ENCODE data around the gene LPCAT3.
A peak's percentile ranks its signal among the peaks of the same experiment; 100 is the strongest.
"Not testable (repeated sequence)": the region's sequence is repeated elsewhere in the genome, so short reads cannot be mapped to it uniquely, and the experiment has no call there.

LPCAT3 gene

DNA sequence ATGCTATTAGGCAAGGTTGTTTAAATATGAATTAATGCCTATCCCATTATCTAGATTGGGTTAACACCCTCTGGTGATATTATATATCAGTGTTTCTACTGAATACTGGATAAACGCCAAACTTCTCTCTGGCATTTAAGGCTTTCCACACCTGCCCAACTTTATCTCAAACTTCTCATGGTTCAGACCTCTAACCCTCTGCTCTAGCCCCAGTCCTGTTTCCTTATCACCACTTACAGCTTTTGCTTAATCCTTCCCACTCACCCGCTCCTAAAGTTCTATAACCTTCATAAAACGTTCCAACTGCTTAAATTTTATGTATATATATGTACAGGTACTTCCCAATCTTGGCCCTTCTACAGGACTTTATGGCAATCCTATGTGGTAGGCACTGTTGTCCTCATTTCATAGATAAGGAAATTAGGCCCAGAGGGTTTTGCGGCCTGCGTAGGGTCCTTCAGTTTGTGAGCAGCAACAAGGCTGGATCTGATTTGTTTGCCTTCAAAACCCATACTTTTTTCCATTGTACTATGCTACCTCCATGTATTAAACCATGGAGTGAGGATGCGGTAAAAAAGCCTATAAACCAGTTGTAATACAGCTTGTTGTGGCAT lies 1.2 kb downstream of the LPCAT3 start:
- H3K4me1 Mint-ChIP-seq (ENCODE audit: low read depth): peaks cover 38% of the 10 kb centered on the region
- H3K36me3 Mint-ChIP-seq (ENCODE audit: low read depth): peaks cover 18% of the 10 kb centered on the region
- H3K4me3 Mint-ChIP-seq: peak overlapping the region; percentile 99
- no peaks in the 10 kb centered on the region for H3K27me3 Mint-ChIP-seq
- no peaks in the 10 kb centered on the region for H3K9me3 Mint-ChIP-seq
- H3K27ac Mint-ChIP-seq: peak overlapping the region; percentile 96

DNA sequence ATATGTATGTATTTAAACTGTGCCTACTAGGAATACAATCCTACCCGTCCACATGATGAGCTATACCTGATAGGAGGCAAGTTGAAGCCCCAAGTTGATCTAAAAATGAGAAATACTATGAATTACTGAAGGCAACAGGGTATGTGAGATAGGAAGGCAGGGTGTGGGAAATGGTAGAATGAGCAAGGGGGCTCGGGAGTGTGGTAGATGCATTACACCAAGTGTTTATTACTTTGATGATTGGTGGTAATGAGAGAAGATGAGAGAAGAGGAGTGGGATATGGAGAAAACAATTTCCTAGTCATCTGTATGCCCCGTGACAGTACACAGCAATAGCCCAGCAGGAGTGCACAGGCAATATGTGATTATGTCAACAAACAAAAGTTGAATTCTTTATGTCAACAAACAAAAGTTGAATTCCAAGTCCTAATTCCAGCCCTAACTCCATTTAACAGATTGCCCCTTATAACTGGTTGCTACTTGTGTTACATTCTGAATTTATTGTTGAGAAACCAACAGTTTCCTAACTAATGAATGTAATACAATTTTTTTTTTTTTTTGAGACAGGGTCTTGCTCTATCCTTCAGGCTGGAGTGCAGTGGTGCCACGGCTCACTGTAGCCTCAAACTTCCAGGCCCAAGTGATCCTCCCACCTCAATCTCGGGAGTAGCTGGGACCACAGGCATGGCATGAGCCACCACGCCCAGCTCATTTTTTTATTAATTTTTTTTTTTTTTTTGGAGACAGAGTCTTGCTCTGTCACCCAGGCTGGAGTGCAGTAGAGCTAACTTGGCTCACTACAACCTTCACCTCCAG lies 2.5 kb downstream of the LPCAT3 start:
- no peak overlapping the region for H3K4me3 Mint-ChIP-seq
- peaks cover 38% of the 10 kb centered on the region for H3K4me1 Mint-ChIP-seq (ENCODE audit: low read depth)
- no peaks in the 10 kb centered on the region for H3K9me3 Mint-ChIP-seq
- H3K27me3 Mint-ChIP-seq: no peaks in the 10 kb centered on the region
- no peak overlapping the region for H3K27ac Mint-ChIP-seq
- peaks cover 21% of the 10 kb centered on the region for H3K36me3 Mint-ChIP-seq (ENCODE audit: low read depth)

DNA sequence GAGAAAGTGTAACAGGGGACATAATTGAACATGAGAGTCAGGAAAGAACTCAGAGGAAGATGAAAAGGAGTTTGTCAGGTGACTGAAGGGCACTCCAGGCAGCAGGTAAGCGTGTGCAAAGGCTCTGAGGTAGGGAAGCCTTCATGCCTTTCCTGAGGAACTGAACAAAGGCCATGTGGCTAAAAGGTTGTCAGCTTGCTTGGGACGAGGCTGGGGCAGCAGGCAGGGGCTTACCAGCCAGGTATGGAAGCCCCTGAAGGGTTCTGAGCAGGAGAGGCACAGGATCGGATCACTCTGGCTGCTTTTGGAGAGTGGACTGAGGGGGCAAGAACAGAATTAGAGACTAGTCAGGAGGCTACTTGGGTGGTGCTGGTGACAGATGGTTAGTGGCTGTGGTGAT lies 5.2 kb downstream of the LPCAT3 start:
- Mint-ChIP-seq H3K27me3 (no peaks in the 10 kb centered on the region), H3K4me3 (no peak overlapping the region), H3K27ac (no peak overlapping the region), H3K36me3 (ENCODE audit: low read depth) (peaks cover 36% of the 10 kb centered on the region), H3K9me3 (no peaks in the 10 kb centered on the region), H3K4me1 (ENCODE audit: low read depth) (peaks cover 27% of the 10 kb centered on the region)

DNA sequence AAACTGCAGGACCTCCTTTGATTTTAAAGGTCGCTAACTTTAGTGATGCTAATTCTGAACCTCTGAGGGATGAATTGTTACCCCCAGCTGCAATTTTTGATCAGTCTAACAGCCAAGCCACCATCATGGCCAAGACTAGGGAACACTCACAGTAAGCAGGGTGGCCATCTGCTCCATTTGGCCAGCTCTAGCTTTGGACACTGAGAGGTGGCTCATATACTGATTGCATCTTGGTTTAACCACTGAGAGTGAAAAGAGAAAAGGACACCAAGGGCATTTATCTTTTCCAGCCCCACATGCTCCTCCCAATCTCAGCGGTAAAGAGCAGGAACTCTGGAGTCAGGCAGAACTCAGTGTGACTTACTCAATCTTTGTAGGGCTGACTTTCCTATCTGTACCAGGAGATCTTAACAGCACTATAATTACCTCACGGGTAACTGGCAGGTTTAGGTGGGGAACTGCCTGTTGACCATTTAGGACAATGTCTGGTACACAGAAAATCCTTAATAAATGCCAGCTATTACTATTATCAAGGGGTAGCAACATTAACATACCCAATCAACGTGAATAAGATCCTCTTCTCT lies 6.2 kb downstream of the LPCAT3 start:
- H3K36me3 Mint-ChIP-seq (ENCODE audit: low read depth): peaks cover 36% of the 10 kb centered on the region
- H3K4me3 Mint-ChIP-seq: no peak overlapping the region
- no peak overlapping the region for H3K27ac Mint-ChIP-seq

DNA sequence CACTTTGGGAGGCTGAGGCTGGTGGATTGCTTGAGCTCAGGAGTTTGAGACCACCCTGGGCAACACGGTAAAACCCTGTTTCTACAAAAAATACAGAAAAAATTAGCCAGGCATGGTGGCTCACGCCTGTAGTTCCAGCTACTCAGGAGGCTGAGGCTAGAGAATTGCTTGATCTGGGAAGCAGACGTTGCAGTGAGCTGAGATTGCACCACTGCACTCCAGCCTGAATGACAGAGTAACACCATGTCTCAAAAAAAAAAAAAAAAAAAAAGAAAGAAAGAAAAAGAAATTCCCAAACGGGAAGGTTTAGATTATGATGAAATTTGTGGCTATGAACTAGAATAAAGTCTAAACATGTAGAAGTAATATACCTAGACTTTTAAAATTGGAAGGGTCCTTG lies 6.9 kb downstream of the LPCAT3 start:
- not testable (repeated sequence) for H3K27ac Mint-ChIP-seq, H3K27me3 Mint-ChIP-seq, H3K4me3 Mint-ChIP-seq, H3K9me3 Mint-ChIP-seq
- Mint-ChIP-seq H3K4me1 (ENCODE audit: low read depth) (peaks cover 12% of the 10 kb centered on the region), H3K36me3 (ENCODE audit: low read depth) (peaks cover 38% of the 10 kb centered on the region)

More for the DNA sequence above, 6.2 kb downstream of the LPCAT3 start:
- H3K4me1 Mint-ChIP-seq (ENCODE audit: low read depth): peaks cover 19% of the 10 kb centered on the region
- H3K27me3 Mint-ChIP-seq: no peaks in the 10 kb centered on the region
- no peaks in the 10 kb centered on the region for H3K9me3 Mint-ChIP-seq

DNA sequence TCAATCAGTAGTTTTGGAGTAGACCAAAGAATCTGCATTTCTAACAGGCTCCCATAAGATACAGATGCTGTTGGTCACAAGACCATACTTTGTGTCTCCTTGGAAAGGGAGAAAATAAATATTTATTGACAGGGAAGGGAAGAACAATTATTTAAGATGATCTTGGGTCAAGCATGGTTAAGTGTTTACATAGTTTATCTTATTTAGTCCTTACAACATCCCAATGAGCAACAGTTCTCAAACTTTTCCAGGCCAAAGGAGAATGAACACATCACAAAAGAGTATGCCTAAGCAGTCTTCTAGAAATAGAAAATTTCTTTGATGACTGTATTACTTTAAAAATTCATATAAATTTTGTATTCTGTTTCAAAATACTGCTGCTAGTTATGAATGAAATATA lies 8.8 kb downstream of the LPCAT3 start:
- H3K4me3 Mint-ChIP-seq: no peak overlapping the region

DNA sequence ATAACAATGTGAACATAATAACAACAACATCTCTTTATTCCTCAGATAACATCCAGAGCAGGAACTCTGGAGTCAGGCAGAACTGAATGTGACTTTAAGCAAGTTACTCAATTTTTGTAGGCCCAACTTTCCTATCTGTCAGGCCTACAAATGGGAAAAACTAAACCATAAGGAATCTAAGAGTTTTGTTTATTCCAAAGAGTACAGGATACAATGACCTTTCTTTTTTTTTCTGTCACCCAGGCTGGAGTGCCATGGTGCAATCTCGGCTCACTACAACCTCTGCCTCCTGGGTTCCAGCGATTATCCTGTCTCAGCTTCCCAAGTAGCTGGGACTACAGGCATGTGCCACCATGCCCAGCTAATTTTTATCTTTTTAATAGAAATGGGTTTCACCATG lies 9.4 kb downstream of the LPCAT3 start:
- Mint-ChIP-seq H3K4me3 (no peak overlapping the region), H3K4me1 (ENCODE audit: low read depth) (peaks cover 21% of the 10 kb centered on the region), H3K27me3 (no peaks in the 10 kb centered on the region), H3K9me3 (no peaks in the 10 kb centered on the region), H3K27ac (no peak overlapping the region), H3K36me3 (ENCODE audit: low read depth) (peaks cover 54% of the 10 kb centered on the region)

More for the DNA sequence above, 8.8 kb downstream of the LPCAT3 start:
- Mint-ChIP-seq H3K36me3 (ENCODE audit: low read depth) (peaks cover 51% of the 10 kb centered on the region), H3K27me3 (no peaks in the 10 kb centered on the region), H3K4me1 (ENCODE audit: low read depth) (peaks cover 18% of the 10 kb centered on the region), H3K9me3 (no peaks in the 10 kb centered on the region), H3K27ac (no peak overlapping the region)

DNA sequence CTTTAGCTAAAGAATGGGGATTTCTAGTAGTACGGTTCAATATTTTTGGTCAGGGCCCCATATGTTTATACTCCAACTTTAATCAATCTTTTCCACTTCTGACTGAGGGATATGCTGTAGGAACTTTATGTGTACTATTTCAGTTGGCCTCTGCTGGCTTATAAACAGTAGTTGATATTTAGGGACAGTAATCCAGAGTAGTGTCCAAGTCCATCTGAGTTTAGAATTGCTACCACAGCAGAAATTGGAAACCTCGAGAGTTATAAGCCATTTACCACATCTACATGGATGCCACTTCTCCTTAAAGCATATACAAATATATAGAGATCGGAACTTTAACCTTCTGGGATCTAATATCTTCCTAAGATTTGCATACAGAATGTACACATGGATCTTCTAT lies 11.6 kb downstream of the LPCAT3 start:
- Mint-ChIP-seq H3K4me3 (no peak overlapping the region), H3K27ac (no peak overlapping the region), H3K4me1 (ENCODE audit: low read depth) (peaks cover 18% of the 10 kb centered on the region), H3K9me3 (no peaks in the 10 kb centered on the region), H3K27me3 (no peaks in the 10 kb centered on the region), H3K36me3 (ENCODE audit: low read depth) (peaks cover 41% of the 10 kb centered on the region)

DNA sequence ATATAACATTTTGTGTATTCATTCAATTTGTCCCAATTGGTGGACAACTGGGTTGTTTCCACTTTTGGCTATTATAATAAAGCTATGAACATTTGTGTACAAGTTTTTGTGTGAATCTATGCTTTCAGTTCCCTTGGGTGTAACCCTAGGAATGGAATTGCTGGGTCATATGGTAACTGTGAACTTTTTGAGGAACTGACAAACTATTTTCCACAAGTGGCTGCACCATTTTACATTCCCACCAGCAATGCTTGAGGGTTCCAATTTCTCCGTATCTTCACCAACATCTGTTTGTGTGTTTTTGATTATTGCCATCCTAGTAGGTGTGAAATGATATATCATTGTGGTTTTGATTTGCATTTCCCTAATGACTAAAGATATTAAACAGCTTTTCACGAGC lies 13.0 kb downstream of the LPCAT3 start:
- Mint-ChIP-seq H3K27ac (no peak overlapping the region), H3K4me3 (no peak overlapping the region), H3K27me3 (no peaks in the 10 kb centered on the region), H3K9me3 (no peaks in the 10 kb centered on the region), H3K4me1 (ENCODE audit: low read depth) (peaks cover 18% of the 10 kb centered on the region), H3K36me3 (ENCODE audit: low read depth) (peaks cover 41% of the 10 kb centered on the region)

DNA sequence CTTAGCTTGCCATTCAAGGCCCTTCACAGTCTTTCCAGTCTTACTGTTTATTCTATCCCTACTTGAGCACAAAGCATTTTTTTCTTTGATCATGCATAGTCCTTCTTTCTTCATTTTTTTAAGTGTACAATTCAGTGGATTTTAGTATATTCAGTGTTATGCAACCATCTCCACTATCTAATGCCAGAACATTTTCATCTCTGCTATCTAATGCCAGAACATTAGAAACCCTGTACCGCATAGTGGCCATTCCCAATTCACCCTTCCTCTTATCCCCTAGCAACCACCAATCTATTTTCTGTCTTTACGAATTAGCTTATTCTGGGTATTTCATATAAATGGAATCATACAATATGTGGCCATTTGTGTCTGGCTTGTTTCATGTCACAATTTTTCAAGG lies 13.4 kb downstream of the LPCAT3 start:
- H3K27ac Mint-ChIP-seq: no peak overlapping the region
- no peaks in the 10 kb centered on the region for H3K27me3 Mint-ChIP-seq
- H3K36me3 Mint-ChIP-seq (ENCODE audit: low read depth): peaks cover 36% of the 10 kb centered on the region
- H3K9me3 Mint-ChIP-seq: no peaks in the 10 kb centered on the region
- H3K4me1 Mint-ChIP-seq (ENCODE audit: low read depth): peaks cover 18% of the 10 kb centered on the region
- H3K4me3 Mint-ChIP-seq: no peak overlapping the region

DNA sequence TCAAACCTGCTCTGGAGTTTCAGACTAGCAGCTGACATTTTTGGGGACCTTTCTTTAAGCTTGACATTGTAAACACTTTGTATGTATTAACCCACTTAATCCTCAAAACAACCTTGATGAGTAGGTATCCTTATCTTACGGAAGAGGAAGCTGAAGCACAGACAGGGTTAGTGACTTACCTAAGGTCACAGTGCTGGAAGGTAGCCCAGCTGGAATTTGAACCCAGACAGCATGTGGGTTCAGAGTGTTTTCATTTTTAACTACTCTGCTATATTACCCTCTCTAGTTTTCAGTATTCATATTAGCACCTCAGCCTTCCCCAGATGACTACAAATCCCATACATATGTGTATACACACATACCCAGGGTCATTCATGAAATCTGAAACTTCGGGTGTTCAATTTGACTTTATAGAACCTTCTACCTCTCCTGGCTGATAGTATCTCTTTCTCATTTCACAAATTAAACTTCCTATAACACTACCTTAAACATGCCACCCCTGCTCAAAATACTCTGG lies 13.9 kb downstream of the LPCAT3 start:
- Mint-ChIP-seq H3K36me3 (ENCODE audit: low read depth) (peaks cover 33% of the 10 kb centered on the region), H3K27me3 (no peaks in the 10 kb centered on the region), H3K9me3 (no peaks in the 10 kb centered on the region), H3K4me3 (no peak overlapping the region), H3K4me1 (ENCODE audit: low read depth) (peaks cover 18% of the 10 kb centered on the region), H3K27ac (no peak overlapping the region)

DNA sequence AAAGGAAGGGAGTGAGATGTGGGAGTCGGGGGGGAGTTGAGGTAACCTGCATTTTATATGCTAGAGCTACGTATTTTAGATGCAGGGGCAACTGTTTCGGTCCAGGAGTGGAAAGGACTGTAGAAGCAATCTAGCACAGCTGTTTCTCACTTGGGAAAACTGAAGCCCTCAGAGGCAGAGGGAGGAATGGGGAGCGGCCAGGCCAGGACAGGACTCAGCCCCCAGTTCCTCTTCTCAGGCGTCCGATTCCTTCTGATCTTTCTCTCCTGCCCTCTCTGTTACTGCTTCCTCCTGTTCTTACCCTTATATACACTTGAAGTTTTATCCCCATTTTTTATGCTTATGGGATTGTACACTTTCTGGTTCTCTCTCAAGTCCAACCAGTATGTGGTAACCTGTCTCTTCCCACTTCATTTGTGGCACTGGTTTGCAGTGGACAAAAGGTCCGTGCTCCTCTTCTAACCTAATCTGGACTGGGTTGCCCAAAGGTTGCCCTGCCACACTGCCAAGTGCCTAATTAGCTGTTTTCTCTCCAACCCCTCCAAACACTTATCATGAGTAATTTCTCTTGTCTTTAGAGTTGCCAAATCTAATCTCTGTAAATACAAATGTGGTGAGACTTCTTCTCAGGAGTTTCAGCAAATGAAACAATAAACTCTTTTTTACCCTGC lies 16.2 kb downstream of the LPCAT3 start:
- Mint-ChIP-seq H3K4me3 (no peak overlapping the region), H3K4me1 (ENCODE audit: low read depth) (peaks cover 18% of the 10 kb centered on the region), H3K27ac (no peak overlapping the region), H3K9me3 (no peaks in the 10 kb centered on the region), H3K27me3 (no peaks in the 10 kb centered on the region), H3K36me3 (ENCODE audit: low read depth) (peaks cover 43% of the 10 kb centered on the region)

DNA sequence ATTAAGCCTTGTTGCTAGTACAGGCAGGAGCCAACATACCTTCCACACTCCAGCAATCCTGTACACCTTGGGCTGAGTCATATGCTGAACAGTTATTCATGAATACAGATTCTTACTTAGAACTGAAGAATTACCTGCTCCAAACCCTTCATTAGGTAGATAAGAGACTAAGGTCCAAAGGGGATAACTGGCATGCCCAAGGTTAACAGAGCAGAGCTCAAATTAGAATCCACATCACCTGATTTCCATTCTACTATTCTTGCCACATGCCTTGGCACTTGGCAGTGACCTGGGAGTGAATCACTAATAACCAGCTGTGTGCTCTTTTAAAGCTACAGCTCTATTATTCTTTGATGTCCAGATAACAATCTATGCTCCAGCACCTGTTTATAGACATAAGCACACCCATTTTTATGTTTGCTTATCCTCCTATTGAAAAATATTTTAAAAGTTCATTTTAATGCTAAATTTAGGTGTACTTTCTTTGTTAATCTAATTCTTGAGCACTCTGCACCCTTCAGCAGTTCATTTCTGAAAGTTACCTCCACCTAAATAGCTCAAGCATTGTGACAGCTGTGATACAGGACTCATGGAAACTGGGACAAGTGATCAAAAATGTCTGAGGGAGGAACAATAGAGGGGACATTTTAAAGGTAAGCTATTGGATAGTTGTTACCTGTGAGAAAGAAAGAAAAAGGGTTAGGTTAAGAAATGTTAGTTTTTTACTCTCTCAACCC lies 19.4 kb downstream of the LPCAT3 start:
- Mint-ChIP-seq H3K4me3 (no peak overlapping the region), H3K4me1 (ENCODE audit: low read depth) (no peaks in the 10 kb centered on the region), H3K36me3 (ENCODE audit: low read depth) (peaks cover 38% of the 10 kb centered on the region), H3K27ac (no peak overlapping the region), H3K27me3 (no peaks in the 10 kb centered on the region), H3K9me3 (no peaks in the 10 kb centered on the region)

DNA sequence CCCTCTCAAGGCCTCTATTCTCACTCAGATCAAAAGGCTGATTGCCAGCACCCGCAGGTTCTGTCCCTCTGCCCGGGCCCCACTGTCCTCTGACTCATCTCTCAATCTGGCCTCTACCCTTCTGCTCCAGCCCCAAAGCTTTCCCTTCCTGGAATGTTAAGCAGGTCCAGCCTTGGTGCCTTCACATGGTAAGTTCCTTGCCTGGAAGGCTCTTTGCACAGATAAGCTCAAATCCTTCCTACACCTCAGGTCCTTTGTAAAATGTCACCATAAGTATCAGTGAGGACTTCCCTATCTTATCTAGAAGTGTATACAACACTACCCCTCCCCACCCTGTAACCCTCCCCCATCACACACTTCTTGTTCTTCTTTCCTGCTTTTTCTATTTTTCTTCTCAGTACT lies 22.2 kb downstream of the LPCAT3 start:
- H3K9me3 Mint-ChIP-seq: no peaks in the 10 kb centered on the region
- H3K36me3 Mint-ChIP-seq (ENCODE audit: low read depth): peaks cover 50% of the 10 kb centered on the region
- no peak overlapping the region for H3K27ac Mint-ChIP-seq
- H3K4me3 Mint-ChIP-seq: no peak overlapping the region
- no peaks in the 10 kb centered on the region for H3K27me3 Mint-ChIP-seq
- no peaks in the 10 kb centered on the region for H3K4me1 Mint-ChIP-seq (ENCODE audit: low read depth)

Data from stimulated activated naive CD8-positive, alpha-beta T cell treated with anti-CD3 and anti-CD28 coated beads, Interleukin-15, Interleukin-2, amounts not matched to agents 100 ng/mL and 50 ng/mL, for 24 hours (primary cell).